NB4 (cell line): ENCODE data around the gene HOXA4.

Source experiments
- DNase-seq: peaks from one replicate; pipeline ENCODE4 v3.0.0; 2010; ENCODE audit warnings: low read depth
- H3K4me3 ChIP-seq: one replicate; pipeline ENCODE4 v1.5.1; 2011; ENCODE audit warnings: mild to moderate bottlenecking, low read depth, low read length, moderate library complexity
- CTCF ChIP-seq: IDR thresholded peaks from one replicate; pipeline ENCODE4 v1.5.1; 2012; ENCODE audit warnings: low read depth, low read length
- MYC ChIP-seq: IDR thresholded peaks from 2 replicates; pipeline ENCODE4 v1.6.1; 2011; ENCODE audit warnings: low read depth, low read length
- POLR2A ChIP-seq: IDR thresholded peaks from 2 replicates; pipeline ENCODE4 v1.6.1; 2011; ENCODE audit warnings: mild to moderate bottlenecking; ENCODE audit not compliant: insufficient read length; ENCODE audit errors: extremely low read depth
- TF ChIP-seq, protein P1 (sequence below): IDR thresholded peaks from 2 replicates; pipeline ENCODE4 v1.6.1; 2011; ENCODE audit warnings: low read depth, low read length

HOXA4 gene

GRCh38 chr7:27110186-27111031 is 20.1 kb downstream of the HOXA4 start:
- no peak overlapping the region for H3K4me3 ChIP-seq
- DNase-seq: no peak
- TF ChIP-seq CTCF: no peak
- TF ChIP-seq MYC: no peak
- TF ChIP-seq, protein P1, sequence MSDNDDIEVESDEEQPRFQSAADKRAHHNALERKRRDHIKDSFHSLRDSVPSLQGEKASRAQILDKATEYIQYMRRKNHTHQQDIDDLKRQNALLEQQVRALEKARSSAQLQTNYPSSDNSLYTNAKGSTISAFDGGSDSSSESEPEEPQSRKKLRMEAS: no peak
- no peak for TF ChIP-seq POLR2A

GRCh38 chr7:27109466-27110185 is 20.9 kb downstream of the HOXA4 start:
- no peak for DNase-seq
- no peak overlapping the region for H3K4me3 ChIP-seq
- TF ChIP-seq, protein P1: no peak
- no peak for TF ChIP-seq MYC
- TF ChIP-seq CTCF: no peak
- no peak for TF ChIP-seq POLR2A

GRCh38 chr7:27108390-27109127 is 22.0 kb downstream of the HOXA4 start:
- TF ChIP-seq POLR2A (no peak), CTCF (no peak), MYC (no peak)
- TF ChIP-seq, protein P1: no peak
- DNase-seq: no peak

GRCh38 chr7:27107391-27108381 is 22.9 kb downstream of the HOXA4 start:
- TF ChIP-seq POLR2A (no peak), MYC (no peak), CTCF (no peak)
- TF ChIP-seq, protein P1: no peak
- no peak for DNase-seq
- H3K4me3 ChIP-seq: no peak overlapping the region

More at GRCh38 chr7:27108390-27109127, 22.0 kb downstream of the HOXA4 start:
- H3K4me3 ChIP-seq: no peak overlapping the region

- H3K4me3 ChIP-seq: no peak overlapping the region
- DNase-seq: no peak
- TF ChIP-seq CTCF (no peak), POLR2A (no peak), MYC (no peak)
- TF ChIP-seq, protein P1: no peak
These were observed 23.7 kb downstream of the HOXA4 start for GRCh38 chr7:27106901-27107240.
